BLaER1 treated with 17β-estradiol and CSF1 and Interleukin-3, amounts not matched to agents 10 nM and 100 nM (cell line): ENCODE results near the gene SAFB2.

Source experiments
- H3K27ac ChIP-seq, 11 experiments: shearing (Covaris generic); formaldehyde crosslinking; 2 replicates each; pipeline ENCODE4 v1.8.1; 2022
- H3K27me3 ChIP-seq, 11 experiments: shearing (Covaris generic); formaldehyde crosslinking; 2 replicates each; pipeline ENCODE4 v1.8.1; 2022
- H3K36me3 ChIP-seq, 11 experiments: shearing (Covaris generic); formaldehyde crosslinking; 2 replicates each; pipeline ENCODE4 v1.8.1; 2022
- H3K4me1 ChIP-seq, 10 experiments: shearing (Covaris generic); formaldehyde crosslinking; 2 replicates each; pipeline ENCODE4 v1.8.1; 2022
- H3K4me2 ChIP-seq, 11 experiments: shearing (Covaris generic); formaldehyde crosslinking; 2 replicates each; pipeline ENCODE4 v1.8.1; 2022
- H3K4me3 ChIP-seq, 10 experiments: shearing (Covaris generic); formaldehyde crosslinking; 2 replicates each; pipeline ENCODE4 v1.8.1; 2022
- H3K9ac ChIP-seq, 11 experiments: shearing (Covaris generic); formaldehyde crosslinking; 2 replicates each; pipeline ENCODE4 v1.8.1; 2022
- H3K9me3 ChIP-seq, 11 experiments: shearing (Covaris generic); formaldehyde crosslinking; replicated peaks in 1 of 11; 2 replicates each; pipeline ENCODE4 v1.8.1; 2022
- H4K20me1 ChIP-seq, 11 experiments: shearing (Covaris generic); formaldehyde crosslinking; 2 replicates each; pipeline ENCODE4 v1.8.1; 2022
- Cebpa-rat ChIP-seq, 11 experiments: shearing (Covaris generic); IDR thresholded peaks; 2 replicates each; pipeline ENCODE4 v1.8.1; 2022

SAFB2 gene

GRCh38 chr19:5585461-5586299 is 36.9 kb downstream of the SAFB2 start:
- peaks cover 27 to 83% (median 68%) of the 10 kb centered on the region in 10 experiments for H3K4me1 ChIP-seq
- no peak; a peak in 1 of 22 replicates for TF ChIP-seq Cebpa-rat (IDR thresholded peaks at IDR 0.05)
- H3K9me3 ChIP-seq, result no peaks in the 10 kb centered on the region
- no peaks in the 10 kb centered on the region for H3K27me3 ChIP-seq
- peaks cover 47 to 80% (median 64%) of the 10 kb centered on the region in 11 experiments for H3K36me3 ChIP-seq
- H3K4me3 ChIP-seq, result peak overlapping the region in 7 of 10 experiments; percentile 7 to 43 (median 33); a peak in 8 of 20 replicates
- H4K20me1 ChIP-seq, result peaks cover 18 to 96% (median 78%) of the 10 kb centered on the region in 11 experiments
- H3K4me2 ChIP-seq, result peak overlapping the region; percentile 78 to 97 (median 91)
- H3K9ac ChIP-seq, result peak overlapping the region; percentile 2 to 74 (median 53); a peak in 20 of 22 replicates
- H3K27ac ChIP-seq, result peak overlapping the region in 9 of 11 experiments; percentile 15 to 84 (median 59); a peak in 16 of 22 replicates

GRCh38 chr19:5580161-5580571 is 42.4 kb downstream of the SAFB2 start:
- Histone ChIP-seq H3K9ac (peak overlapping the region in 4 of 11 experiments; percentile 21 to 58 (median 45); a peak in 6 of 22 replicates), H4K20me1 (peaks cover 0 to 62% (median 32%) of the 10 kb centered on the region in 11 experiments; a peak in 16 of 22 replicates), H3K27ac (peak overlapping the region in 3 of 11 experiments; percentile 27 to 40 (median 28); a peak in 3 of 22 replicates), H3K4me2 (peak overlapping the region in 7 of 11 experiments; percentile 5 to 97 (median 72); a peak in 12 of 22 replicates), H3K9me3 (no peaks in the 10 kb centered on the region), H3K27me3 (no peaks in the 10 kb centered on the region), H3K4me3 (no peak overlapping the region), H3K4me1 (peaks cover under 1 to 78% (median 62%) of the 10 kb centered on the region in 10 experiments; a peak in 18 of 20 replicates), H3K36me3 (peaks cover 6 to 33% (median 22%) of the 10 kb centered on the region in 11 experiments; a peak in 14 of 22 replicates)
- TF ChIP-seq Cebpa-rat (IDR thresholded peaks at IDR 0.05), result no peak

- peak overlapping the region in 1 of 11 experiments; percentile 27; a peak in 1 of 22 replicates for H3K27ac ChIP-seq
- peaks cover 0 to 59% (median 30%) of the 10 kb centered on the region in 11 experiments; a peak in 15 of 22 replicates for H4K20me1 ChIP-seq
- peak overlapping the region in 1 of 11 experiments; percentile 58; a peak in 2 of 22 replicates for H3K9ac ChIP-seq
- peak overlapping the region in 6 of 11 experiments; percentile 5 to 97 (median 78); a peak in 11 of 22 replicates for H3K4me2 ChIP-seq
- TF ChIP-seq Cebpa-rat (IDR thresholded peaks at IDR 0.05), result no peak
- peaks cover 6 to 33% (median 22%) of the 10 kb centered on the region in 11 experiments; a peak in 13 of 22 replicates for H3K36me3 ChIP-seq
- H3K4me1 ChIP-seq, result peaks cover 0 to 78% (median 59%) of the 10 kb centered on the region in 10 experiments; a peak in 16 of 20 replicates
- H3K4me3 ChIP-seq, result no peak overlapping the region
- no peaks in the 10 kb centered on the region for H3K27me3 ChIP-seq
- H3K9me3 ChIP-seq, result no peaks in the 10 kb centered on the region
These were observed 42.9 kb downstream of the SAFB2 start for GRCh38 chr19:5579697-5580096.

GRCh38 chr19:5579286-5579685 is 43.3 kb downstream of the SAFB2 start:
- no peak for TF ChIP-seq Cebpa-rat (IDR thresholded peaks at IDR 0.05)
- Histone ChIP-seq H3K4me3 (no peak overlapping the region), H3K9ac (no peak overlapping the region), H3K27me3 (no peaks in the 10 kb centered on the region), H3K27ac (no peak overlapping the region), H3K36me3 (peaks cover 6 to 29% (median 19%) of the 10 kb centered on the region in 11 experiments; a peak in 13 of 22 replicates), H3K4me1 (peaks cover 0 to 77% (median 57%) of the 10 kb centered on the region in 10 experiments; a peak in 16 of 20 replicates), H3K9me3 (no peaks in the 10 kb centered on the region), H3K4me2 (peak overlapping the region in 2 of 11 experiments; percentile 94 to 97; a peak in 2 of 22 replicates), H4K20me1 (peaks cover 0 to 55% (median 30%) of the 10 kb centered on the region in 11 experiments; a peak in 14 of 22 replicates)

- H3K4me3 ChIP-seq, result no peak overlapping the region
- H3K36me3 ChIP-seq, result peaks cover 0 to 19% (median 13%) of the 10 kb centered on the region in 11 experiments; a peak in 10 of 22 replicates
- peak overlapping the region; percentile 39 to 69 (median 63) for H3K4me2 ChIP-seq
- H3K27me3 ChIP-seq, result no peaks in the 10 kb centered on the region
- H3K4me1 ChIP-seq, result peaks cover 0 to 67% (median 47%) of the 10 kb centered on the region in 10 experiments; a peak in 16 of 20 replicates
- H3K27ac ChIP-seq, result no peak overlapping the region
- peak overlapping the region in 7 of 11 experiments; percentile 11 to 64 (median 34); a peak in 8 of 22 replicates for H3K9ac ChIP-seq
- no peaks in the 10 kb centered on the region for H3K9me3 ChIP-seq
- H4K20me1 ChIP-seq, result peaks cover 0 to 46% (median 30%) of the 10 kb centered on the region in 11 experiments; a peak in 14 of 22 replicates
- TF ChIP-seq Cebpa-rat (IDR thresholded peaks at IDR 0.05), result no peak
These were observed 44.3 kb downstream of the SAFB2 start for GRCh38 chr19:5578097-5578846.

GRCh38 chr19:5575590-5575989 is 47.0 kb downstream of the SAFB2 start:
- no peak for TF ChIP-seq Cebpa-rat (IDR thresholded peaks at IDR 0.05)
- peaks cover 0 to 20% (median 9%) of the 10 kb centered on the region in 11 experiments; a peak in 11 of 22 replicates for H4K20me1 ChIP-seq
- H3K27ac ChIP-seq, result no peak overlapping the region
- H3K36me3 ChIP-seq, result peaks cover 0 to 11% (median 0%) of the 10 kb centered on the region in 11 experiments; a peak in 1 of 22 replicates
- no peaks in the 10 kb centered on the region for H3K9me3 ChIP-seq
- peaks cover 0 to 55% (median 39%) of the 10 kb centered on the region in 10 experiments; a peak in 17 of 20 replicates for H3K4me1 ChIP-seq
- H3K27me3 ChIP-seq, result no peaks in the 10 kb centered on the region
- H3K4me2 ChIP-seq, result no peak overlapping the region
- H3K4me3 ChIP-seq, result no peak overlapping the region
- no peak overlapping the region for H3K9ac ChIP-seq

- Histone ChIP-seq H3K4me2 (peak overlapping the region in 7 of 11 experiments; percentile 15 to 66 (median 56); a peak in 12 of 22 replicates), H3K9ac (0 out of 22 replicates have a peak overlapping the region, but pooled peaks of 1 of the 11 experiments have one; percentile 34), H4K20me1 (no peaks in the 10 kb centered on the region), H3K27me3 (no peaks in the 10 kb centered on the region), H3K4me3 (no peak overlapping the region), H3K4me1 (peaks cover 0 to 26% (median 15%) of the 10 kb centered on the region in 10 experiments; a peak in 16 of 20 replicates), H3K27ac (peak overlapping the region in 4 of 11 experiments; percentile 1 to 18 (median 4); a peak in 2 of 22 replicates), H3K9me3 (no peaks in the 10 kb centered on the region), H3K36me3 (no peaks in the 10 kb centered on the region)
- TF ChIP-seq Cebpa-rat (IDR thresholded peaks at IDR 0.05), result no peak
These were observed 49.9 kb downstream of the SAFB2 start for GRCh38 chr19:5572556-5573286.
